T-helper 2 cell treated with Interferon-gamma antibody and Interleukin-4, amounts not matched to agents 100 ng/mL and 5 ng/mL, for 36 hours (primary cell): ENCODE results near the gene ZBTB17. TPM values are rescaled to one million over a fixed set of nuclear protein-coding genes. Genes with fewer than 3 reads are reported as not detected.
"Not testable (repeated sequence)": the region's sequence is repeated elsewhere in the genome, so short reads cannot be mapped to it uniquely, and the experiment has no call there.

Experiments used
- intact Hi-C: fragments of 100-400 bp; cut with micrococcal nuclease; formaldehyde crosslinking; loops from one replicate; pipeline ENCODE4 v1.15.1; 2023
- total RNA-seq: library from RNA; stranded (reverse); gene quantifications from 2 replicates; pipeline ENCODE4 v1.2.3, GENCODE V29; 2022

The ZBTB17 gene
- total RNA-seq: 35.3 and 43.6 TPM in 2 replicates

DNA sequence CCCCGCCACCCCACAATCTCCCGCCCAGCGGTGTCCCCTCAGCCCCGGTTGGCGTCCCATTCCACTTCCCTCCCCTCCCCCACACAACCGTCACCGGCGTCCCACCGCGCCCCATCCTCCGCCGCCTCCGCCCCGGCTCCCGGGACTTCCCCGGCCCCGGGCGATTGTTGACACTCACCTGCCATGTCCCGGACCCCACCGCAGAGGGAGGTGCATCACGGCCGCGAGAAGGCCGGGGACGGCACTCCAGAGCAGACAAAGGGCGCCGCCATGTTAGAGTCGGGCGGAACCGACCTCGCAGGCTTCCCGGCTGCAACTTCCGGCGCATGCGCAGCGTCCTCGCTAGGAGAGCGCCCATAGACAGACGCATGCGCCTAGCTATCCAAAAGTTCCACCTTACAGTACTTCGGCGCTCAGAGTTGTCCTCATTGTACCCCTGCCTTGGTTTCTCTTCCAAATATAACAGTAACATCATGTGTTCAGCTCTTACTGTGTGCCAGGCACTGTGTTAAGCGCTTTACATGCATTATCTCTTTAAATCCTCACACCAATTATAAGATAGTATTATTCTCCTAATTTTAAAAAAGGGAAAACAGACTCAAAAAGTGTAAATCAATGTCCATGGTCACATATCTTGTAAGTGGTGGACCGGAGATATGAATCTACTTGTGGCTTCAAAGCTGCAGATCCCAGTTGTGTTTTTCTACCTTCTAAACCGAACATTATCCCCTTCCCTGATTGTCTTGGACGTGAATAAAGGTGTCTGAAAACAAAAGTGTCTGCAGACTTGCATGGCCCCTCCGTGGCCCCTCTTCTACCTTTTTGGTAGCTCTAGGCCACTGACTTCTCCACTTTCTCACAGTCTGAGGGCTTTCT, at the start of gene ZBTB17:
ZBTB17 (minus strand) TSS at position 297 of the 876 bp plus-strand sequence. CDS start 27,606 bp downstream, outside the sequence.
- intact Hi-C loops: loop anchor here (1.0 to 5.0 kb wide), 3 partner anchors 129 to 391 kb away; partner anchors contain the start of genes SPEN and SZRD1

DNA sequence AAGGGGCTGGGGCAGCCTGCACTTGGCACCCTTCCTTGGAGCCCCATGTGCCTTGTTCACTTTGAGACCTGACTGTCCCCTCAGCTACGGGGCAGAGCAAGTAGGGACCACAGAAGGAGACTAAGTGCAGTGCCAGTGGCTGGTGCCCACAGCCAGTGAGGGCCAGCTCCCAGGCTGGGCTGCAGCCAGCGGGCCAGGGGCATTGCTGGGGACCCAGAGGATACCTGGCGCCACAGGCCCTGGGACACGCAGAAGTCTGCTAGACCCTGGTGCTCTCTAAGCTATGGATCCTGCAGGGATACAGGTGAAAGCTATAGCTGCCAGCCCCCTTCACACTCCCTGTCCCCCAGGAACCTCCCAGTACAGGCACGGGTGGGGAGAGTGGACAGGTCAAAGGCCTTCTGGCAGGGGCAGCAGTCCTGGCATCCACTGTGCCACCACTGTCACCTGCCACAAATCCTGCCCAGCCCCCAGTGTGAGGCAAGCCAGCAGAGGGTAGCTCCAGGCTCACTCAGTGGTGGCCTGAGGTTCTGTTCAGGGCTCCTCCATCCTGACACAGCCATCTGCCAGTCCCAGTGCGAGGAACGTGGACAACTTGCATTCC, 47.3 kb upstream of the ZBTB17 start:
- intact Hi-C loops: no loop called here

DNA sequence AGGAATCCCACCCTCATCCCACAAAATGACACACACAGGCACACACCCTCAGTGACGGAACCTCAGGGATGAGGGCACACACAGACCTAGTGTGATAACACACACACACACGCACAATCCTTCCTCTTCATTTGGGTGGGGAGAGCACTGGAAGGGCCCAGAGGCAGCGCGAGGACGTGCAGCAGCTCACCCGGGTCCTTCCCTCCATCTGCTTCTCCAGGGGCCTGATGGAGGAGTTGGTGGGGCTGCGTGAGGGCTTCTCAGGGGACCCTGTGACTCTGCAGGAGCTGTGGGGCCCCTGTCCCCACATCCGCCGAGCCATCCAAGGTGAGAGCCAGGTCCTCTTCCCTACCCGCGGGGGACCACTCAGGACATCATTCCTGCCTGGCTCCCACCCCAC, 46.5 kb upstream of the ZBTB17 start:
- intact Hi-C loops: no loop called here

DNA sequence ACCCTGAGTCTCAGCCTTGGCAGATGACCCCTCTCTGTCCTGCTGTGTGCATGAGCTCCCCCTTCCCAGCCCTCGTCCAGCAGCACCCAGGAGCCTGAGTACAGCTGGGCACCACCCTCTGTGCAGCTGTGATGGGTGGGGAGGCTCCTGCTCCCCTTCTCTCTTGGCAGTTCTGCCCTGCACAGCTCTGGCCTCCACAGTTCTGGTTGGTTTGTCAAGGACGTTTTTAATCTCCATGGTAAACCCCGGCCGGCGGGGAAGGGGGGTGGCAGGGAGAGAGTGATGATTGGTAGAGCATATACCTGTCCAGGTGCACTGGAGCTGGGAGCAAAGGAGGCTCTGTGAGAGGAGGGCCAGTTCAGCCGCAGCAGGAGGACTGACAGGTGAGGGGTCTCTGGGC, 45.8 kb upstream of the ZBTB17 start, which contains the start of gene CLCNKA:
CLCNKA (plus strand) TSS at position 356 of the 400 bp plus-strand sequence. CDS start 584 bp downstream, outside the sequence.
- intact Hi-C loops: no loop called here

DNA sequence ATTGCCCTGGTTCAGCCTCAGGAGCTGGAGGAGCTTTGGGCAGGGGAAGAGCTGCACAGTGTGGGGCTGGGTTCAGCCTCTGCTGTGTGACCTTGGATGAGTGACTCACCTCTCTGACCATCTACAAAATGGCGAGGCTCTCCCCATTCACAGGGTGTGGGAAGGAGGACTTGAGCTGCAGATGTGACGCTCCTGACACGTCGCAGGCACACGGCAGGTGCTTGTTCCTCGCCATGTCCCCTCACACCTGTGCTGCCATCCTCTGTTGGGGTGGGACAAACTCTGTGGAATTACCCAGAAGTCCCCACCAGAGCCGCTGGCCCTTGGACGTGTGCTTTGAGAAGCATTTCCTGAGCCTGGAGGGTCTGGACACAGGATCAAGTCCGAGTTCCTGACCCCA, 45.0 kb upstream of the ZBTB17 start:
- intact Hi-C loops: not testable (repeated sequence)

DNA sequence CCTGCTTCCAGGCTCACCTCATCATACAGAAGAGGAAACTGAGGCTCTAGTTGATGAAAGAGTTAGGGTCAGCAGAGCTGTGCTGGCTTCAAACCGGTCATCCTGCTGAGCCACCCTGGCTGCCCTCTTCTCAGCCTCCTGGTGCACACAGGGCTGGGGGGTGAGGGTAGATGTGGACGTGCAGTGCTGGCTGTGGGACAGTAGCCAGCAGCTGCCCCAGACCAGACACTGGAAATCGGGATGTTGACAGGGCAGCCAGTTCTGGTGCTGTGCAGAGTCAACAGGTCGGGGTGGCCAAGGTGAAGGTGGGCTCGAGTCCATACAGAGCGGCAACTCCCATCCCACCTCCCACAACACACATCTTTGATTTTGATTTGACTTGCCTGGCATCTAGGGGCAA, 44.4 kb upstream of the ZBTB17 start:
- intact Hi-C loops: no loop called here

DNA sequence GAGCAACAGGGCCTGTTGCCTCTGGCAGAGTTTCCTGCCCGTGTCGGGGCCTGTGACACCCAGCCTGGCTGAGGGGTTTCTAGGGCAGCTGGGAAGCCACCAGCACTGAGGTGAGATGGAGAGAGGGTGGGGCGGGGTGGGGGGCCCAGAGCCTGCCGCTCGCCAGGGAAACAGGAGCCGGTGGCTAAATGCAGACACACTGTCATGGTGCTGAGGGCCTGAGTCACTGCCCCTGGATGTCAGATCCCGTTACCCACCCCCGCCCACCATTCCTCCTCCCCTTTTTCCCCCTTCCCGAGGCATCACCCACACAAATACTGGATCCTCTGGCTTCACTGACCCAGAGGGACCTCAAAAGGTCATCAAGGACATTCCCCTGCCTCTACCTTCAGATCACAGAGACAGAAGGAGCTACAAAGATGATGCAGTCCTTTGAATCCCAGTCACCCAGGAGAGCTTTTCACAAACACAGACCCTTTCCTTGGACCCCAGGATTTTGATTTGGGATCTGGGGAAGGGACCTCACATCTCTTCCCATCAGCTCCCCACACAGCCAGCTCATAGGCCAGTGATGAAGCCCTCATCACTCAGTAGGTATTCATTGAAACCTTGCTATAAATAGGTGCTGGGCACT, 43.9 kb upstream of the ZBTB17 start:
- intact Hi-C loops: no loop called here

DNA sequence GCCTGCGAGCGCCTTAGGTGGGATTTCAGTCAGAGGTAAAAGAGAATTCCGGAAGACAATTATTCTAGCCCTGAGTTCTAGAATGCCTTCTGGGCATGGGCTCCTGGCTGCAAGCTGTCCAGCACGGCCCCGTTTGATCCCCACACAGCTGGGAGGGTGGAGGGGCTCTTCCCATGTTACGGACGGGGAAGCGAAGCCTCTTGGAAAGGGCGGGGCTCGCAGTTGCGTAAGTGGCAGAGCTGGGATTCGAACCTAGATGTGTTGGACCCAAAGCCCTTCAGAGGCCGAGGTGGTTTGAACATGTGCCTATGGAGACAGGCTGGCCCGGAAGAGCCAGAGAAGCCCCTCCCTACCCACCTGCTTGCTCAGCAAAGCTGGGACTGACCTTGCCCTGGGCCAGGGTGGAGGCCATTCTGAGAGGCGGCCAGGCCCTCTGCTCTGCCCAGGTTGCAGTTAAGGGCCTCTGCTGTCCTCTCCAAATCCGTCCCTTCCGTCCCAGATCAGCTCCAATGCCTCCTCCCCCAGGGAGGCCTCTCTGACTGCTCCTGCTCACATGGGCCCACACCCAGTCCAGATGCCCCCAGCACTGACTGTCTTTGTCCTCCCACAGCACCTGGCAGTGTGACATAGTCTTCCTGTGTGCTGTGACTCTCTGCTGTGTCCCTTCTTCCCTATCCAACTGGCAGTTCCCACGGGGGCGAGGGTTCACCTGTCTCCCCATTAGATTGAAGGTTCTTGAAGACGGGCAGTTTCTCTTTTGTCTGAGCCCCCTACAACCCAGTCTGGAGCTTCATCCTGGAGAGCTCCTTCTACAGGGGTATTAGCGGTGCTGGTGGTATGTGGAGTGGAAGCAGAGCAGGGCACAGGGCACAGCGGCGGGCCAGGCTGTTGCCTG, 43.1 kb upstream of the ZBTB17 start:
- intact Hi-C loops: no loop called here

DNA sequence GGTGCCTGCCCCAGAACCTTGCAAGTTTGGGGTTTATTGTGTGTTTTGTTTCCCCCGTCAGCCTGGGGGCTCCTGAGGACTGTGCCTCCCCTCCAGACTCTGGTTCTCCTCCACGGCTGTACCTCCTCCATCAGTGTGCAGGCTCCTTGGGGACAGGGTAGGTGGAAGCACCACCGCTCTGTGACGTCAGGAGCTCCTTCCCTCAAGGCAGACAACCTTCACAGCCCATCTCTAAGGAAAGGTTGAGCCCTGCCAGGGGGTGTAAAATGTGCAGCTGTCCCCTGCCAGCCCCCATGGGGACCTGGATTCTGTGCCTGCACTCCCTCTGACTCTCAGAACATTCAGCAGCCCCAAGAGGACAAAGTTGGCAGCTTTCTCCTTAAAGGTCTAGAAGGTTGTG, 42.4 kb upstream of the ZBTB17 start:
- intact Hi-C loops: no loop called here

DNA sequence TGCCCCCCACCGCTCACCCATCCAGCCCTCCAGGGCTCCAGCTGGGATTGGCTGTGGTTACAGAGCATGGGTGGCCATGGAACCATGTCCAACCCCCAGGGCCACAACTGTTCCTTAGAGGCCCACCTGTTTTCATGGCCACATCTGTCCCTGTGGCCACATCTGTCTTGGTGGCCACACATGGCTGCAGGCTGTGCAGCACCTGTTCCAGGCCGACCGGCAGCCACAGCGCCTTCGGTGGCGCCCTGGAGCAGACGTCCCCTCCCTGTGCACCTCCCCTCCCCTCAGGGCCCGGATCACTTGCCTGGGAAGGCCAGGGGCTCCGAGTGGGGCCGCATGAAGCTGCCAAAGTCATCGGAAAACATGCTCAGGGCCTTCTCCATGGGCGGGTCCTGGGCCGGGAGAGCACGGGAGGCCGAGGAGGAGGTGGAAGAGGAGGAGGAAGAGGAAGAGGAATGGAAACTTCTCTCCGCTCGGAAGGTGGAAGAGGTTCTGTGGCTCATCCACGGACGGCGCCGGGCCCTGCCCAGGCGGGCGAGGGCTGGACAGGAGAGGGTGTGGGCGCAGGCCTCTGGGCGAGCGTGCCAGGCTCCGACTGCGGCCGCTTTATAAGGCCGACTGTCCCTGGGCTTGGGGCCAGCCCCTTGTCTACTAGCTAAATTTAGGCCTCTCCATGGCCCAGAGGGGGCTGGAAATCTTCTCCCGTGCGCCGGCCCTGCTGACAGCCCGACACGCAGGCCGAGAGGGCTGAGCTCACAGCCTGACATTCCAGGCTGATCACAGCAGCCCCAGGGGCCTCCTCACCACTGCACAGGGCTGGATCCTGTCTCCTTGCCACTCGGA, 41.8 kb upstream of the ZBTB17 start, which contains the start of gene HSPB7:
HSPB7 (minus strand) TSS at position 583 of the 843 bp plus-strand sequence; CDS start at position 503, 80 bp downstream.
- intact Hi-C loops: no loop called here

DNA sequence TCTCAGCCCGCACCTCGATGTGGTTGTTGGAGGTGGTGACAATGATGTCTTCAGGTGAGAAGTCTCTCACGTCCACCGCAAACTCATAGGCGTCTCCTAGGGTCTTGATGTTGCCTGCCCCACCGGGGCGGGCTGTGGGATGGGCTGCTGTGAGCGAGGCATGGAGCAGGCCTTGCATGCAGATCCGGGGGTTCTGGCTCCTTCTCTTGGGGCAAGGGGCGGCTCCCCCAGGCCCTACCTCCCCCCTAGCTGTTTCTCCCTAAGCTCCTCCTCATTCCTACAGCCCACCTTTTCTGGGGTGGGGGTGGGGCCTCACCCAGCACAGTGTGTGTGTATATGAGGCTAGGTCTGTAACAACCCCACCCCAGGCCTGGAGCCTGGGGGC, 41.2 kb upstream of the ZBTB17 start:
- intact Hi-C loops: no loop called here

DNA sequence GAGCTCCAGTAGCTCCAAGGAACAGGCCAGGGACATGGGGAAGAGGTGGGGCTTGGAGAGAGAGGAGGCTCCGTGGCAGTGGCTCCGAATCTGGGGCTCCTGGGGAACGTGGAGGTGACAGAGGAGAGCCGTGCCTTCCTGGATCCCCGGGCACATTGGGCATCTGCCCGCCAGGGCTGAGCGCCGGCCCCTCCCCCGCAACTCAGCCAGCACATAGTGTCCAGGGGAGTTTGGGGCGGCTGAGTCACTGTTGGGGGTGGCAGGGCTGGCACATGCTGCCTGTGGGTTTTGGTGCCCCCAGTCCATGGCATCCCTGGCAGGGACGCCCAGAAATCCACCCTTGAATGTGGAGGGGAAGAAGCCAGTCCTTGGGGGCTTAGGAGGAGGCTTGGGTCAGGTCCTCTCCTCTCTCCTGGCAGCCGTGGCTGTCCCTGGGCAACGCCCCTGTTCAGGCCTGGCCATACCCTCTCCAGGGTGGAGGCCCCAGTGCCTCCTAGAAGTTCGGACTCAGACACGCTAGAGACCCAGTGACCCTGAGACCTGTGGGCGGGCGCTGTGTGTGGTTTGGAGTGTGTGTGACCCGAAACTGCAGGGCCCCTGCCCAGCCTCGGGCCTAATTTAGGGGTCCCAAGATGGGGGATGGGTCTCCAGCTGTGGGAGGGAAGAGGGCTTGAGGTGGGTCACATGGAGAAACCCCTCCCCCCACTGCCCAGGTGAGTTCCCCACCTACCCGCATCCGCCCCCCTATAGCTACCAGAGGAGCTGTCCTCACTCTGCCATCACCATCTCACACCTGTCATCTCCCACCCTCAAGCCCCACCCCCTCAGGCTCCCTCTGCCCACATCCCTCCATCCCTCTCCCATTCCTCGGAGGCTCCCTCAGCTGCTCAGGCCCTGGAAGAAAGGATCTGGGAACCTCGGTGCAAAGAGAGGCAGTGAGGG, 40.3 kb upstream of the ZBTB17 start:
- intact Hi-C loops: no loop called here

DNA sequence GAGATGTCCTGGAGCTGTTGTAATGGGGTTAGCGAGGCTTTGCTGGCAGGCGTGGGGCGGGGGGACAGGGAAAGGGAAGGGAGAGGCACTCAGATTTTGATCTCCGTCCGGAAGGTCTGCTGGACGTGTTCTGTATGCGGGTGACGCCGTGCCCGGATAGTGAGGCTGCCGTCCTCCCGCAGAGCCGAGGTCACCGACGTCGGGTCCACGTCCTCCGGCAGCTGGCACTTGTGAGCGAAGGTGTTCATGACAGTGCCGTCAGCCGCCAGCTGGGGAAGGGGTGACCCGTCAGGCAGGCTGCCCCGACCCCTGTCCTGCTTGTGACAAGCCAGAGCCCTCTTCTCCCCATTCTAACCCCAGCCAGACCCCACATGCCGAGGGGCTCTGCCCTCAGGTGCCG, 39.6 kb upstream of the ZBTB17 start:
- intact Hi-C loops: no loop called here

DNA sequence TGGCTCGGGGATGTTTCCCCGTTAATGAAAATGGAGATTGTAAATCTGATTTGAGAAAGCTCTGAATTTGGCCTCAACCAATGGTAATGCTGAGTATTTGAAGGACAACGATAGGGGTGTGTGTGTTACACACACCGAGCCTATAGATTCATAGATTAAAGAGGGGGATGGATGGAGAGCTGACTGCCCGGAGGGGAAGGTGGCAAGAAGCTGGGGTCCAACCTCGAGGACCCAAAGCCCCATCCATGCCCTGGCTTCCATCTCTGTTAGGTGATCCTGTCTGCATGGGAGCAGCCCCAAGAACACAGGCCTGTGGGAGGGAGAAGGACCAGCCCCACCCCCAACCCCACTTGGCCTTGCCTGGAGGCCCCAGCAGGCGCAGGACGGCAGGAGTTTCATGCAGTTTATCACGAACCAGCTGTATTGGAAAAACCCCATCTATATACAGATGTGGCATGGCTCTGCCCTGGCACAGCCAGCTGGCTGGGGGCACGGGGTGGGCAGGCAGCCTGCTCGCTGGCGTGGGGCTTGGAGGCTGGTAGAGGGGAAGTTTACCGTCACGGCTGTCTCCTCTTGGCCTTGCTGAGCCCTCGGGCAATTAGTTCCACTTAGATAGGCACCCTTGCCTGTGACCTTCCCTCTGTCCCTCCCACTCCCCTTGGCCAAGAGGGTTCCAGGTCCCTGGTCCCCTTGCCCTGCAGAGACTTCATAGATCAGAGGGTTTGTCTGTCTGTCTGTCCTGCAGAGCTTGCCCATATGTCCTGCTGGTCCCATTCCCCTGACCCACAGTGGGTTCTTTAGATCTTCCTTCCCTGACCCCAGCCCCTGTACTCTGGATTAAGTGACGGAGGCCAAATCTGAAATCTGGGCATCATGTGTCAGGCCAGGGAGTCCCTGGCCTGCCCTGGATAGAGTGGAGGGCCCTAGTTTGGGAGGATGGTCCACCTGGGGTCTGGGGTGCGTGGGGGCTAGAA, 38.9 kb upstream of the ZBTB17 start:
- intact Hi-C loops: no loop called here

DNA sequence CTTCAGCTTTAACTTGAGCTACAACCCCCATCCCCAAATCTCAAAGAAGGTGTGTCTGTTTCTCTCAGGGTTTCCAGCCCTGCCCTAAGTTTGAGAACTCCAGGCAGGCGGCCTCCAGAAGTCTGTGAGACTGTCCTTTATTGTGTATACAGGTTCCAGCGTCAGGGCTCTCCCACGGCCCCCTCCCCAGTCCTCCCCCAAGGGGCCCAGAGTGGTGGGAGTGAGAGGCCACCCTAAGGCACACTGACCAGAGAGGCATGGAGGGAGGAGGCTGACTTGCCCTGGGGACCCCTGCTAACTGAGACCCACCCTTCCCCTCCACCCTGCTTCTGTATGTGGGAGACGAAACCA, 38.0 kb upstream of the ZBTB17 start:
- intact Hi-C loops: no loop called here

DNA sequence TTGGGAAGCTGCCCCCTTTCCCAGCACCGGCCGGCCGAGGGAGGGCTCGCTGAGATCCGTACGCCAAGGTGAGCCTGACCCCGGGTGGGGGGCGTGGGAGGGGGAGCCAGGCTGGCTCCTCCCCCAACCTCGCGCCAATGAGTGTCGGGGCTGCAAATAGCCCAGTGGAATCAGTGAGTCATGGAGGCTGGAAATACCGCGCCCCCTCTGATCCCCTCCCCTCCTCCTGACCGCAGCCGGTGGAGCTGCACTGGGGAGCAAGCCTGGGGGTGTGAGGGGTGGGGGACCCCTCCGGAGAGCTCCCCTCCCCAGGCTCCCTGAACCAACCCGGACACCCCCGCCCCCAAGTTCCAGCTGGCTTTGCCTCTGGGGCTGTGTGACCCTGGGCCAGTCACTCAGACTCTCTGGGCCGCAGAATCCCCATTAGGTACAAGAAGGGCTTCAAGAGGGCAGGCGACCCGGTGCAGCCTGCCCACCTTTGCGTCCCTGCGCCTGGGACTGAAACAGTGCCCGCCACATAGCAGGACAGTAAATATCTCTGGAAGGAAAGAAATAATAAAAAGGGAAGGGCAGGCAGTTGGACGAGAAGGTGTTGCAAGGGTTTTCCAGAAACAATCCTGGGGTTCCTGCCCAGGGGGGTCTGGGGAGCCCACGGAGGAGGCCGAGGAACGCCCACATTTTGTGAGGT, 37.5 kb upstream of the ZBTB17 start:
- intact Hi-C loops: no loop called here

DNA sequence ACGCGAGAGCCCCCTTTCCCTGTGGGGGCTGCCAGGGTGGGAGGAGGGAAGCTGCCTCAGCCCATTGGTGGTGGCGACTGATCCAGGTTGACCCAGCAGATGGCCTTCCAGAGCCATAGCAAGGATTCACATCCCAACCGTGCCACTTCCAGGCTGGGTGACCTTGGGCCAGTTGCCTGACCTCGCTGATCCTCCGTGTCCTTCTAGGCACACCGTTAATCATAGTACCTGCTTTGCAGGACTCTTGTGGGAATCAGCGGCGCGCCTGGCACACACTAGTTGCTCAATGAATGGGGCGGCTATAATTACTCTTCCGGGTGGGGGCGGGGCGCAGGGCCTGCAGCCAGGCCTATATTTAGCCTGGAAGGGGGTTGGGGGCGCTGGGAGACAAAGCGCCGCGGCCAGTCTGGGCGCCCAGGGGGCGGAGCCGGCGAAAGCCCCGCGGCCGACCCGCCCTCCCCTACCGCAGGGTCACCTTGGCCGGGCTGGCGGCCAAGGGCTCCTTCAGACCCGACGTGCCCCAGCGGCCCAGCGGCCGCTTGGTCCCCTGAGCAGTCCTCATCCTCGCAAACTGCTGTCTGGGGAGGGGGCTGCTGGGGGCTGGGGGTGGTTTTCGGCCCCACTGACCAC, 36.8 kb upstream of the ZBTB17 start:
- intact Hi-C loops: no loop called here
